Measurements from ENCODE around the gene TNS1. TPM values are rescaled to one million over a fixed set of nuclear protein-coding genes. Genes with fewer than 3 reads are reported as not detected.

The TNS1 gene
- polyA plus RNA-seq, 3 donors, result 0.26 to 1.6 (median 1.5) TPM

- H3K36me3 Mint-ChIP-seq, result peaks cover 8 to 28% of the 10 kb centered on the region in 2 donors
- no peaks in the 10 kb centered on the region for H3K9me3 ChIP-seq (replicated peaks in 1 of 2; ENCODE audit: control insufficient read depth in 1 of 2, insufficient read depth in 1 of 2, low read length in 2 of 2)
- H3K4me3 ChIP-seq (replicated peaks in 1 of 3; ENCODE audit: low read depth in 2 of 3, low read length in 3 of 3), result no peak overlapping the region
- H3K27ac ChIP-seq (ENCODE audit: low read depth in 1 of 2, low read length in 2 of 2), result no peak overlapping the region
- H3K79me2 ChIP-seq (ENCODE audit: insufficient read depth, low read length), result no peaks in the 10 kb centered on the region
- peaks cover 0 to 2% of the 10 kb centered on the region in 2 donors for H3K36me3 ChIP-seq (replicated peaks in 1 of 2; ENCODE audit: control insufficient read depth in 1 of 2, insufficient read depth in 2 of 2, low read length in 2 of 2)
- H3K4me2 ChIP-seq (replicated peaks; ENCODE audit: extremely low read depth, low read length, poor library complexity, severe bottlenecking), result no peak overlapping the region
- no peaks in the 10 kb centered on the region for H3K27me3 ChIP-seq (ENCODE audit: control insufficient read depth in 2 of 2, insufficient read depth in 2 of 2, low read length in 2 of 2)
- H3K9ac ChIP-seq (ENCODE audit: insufficient read depth, low read length, poor library complexity, severe bottlenecking), result no peak overlapping the region
- intact Hi-C loops (cut with micrococcal nuclease), result no loop called here
- no peak overlapping the region for H2AFZ ChIP-seq (ENCODE audit: insufficient read depth, low read depth, low read length, poor library complexity, severe bottlenecking)
- no peak overlapping the region for H3K27ac Mint-ChIP-seq
- no peaks in the 10 kb centered on the region for H3K4me1 ChIP-seq (ENCODE audit: control insufficient read depth in 1 of 2, insufficient read depth in 2 of 2, low read length in 2 of 2)
- WGBS (ENCODE audit: insufficient coverage), result 83% methylated on average over 1 of the region's 5 CpGs
- TF ChIP-seq, protein P1, sequence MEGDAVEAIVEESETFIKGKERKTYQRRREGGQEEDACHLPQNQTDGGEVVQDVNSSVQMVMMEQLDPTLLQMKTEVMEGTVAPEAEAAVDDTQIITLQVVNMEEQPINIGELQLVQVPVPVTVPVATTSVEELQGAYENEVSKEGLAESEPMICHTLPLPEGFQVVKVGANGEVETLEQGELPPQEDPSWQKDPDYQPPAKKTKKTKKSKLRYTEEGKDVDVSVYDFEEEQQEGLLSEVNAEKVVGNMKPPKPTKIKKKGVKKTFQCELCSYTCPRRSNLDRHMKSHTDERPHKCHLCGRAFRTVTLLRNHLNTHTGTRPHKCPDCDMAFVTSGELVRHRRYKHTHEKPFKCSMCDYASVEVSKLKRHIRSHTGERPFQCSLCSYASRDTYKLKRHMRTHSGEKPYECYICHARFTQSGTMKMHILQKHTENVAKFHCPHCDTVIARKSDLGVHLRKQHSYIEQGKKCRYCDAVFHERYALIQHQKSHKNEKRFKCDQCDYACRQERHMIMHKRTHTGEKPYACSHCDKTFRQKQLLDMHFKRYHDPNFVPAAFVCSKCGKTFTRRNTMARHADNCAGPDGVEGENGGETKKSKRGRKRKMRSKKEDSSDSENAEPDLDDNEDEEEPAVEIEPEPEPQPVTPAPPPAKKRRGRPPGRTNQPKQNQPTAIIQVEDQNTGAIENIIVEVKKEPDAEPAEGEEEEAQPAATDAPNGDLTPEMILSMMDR (IDR thresholded peaks at IDR 0.05), result no peak
- DNase-seq, result no peak
- H3K27me3 Mint-ChIP-seq (ENCODE audit: low read depth in 3 of 3), result peaks cover 2 to 7% (median 3%) of the 10 kb centered on the region in 3 donors
- H3K4me1 Mint-ChIP-seq, result peaks cover 5% of the 10 kb centered on the region
- peaks cover 0 to 2% (median 0%) of the 10 kb centered on the region in 7 donors for H3K9me3 Mint-ChIP-seq
- no peaks in the 10 kb centered on the region for H4K20me1 ChIP-seq (ENCODE audit: insufficient read depth, low read length)
- H3K4me3 Mint-ChIP-seq, result no peak overlapping the region
Measured at GRCh38 chr2:217863883-217864282, 138.9 kb downstream of the TNS1 start.

DNA sequence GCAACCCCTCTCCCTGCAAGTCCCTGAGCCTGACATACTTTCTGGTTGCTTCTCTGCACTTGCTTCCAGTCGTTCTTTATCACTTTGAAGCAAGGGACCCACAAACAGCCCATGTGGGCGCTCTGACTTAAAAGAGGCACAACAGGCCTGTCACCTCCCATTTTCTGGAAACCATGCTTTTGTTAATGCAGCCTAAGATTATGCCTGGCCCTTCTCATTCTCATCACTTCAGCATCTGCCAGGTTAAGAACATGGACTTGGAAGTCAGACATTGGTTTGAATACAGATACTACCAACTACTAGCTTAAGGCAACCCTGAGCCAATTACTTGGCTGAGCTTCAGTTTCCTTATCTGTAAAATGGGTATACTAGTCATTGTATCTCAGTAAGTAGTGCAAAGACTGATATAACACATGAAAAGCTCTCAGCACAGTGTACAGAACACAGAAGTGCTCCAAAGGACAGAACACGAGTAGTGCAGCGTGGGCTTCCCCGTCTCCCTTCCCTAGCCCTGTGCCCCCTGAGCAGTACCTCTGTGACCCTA lies 141.4 kb downstream of the TNS1 start:
- Mint-ChIP-seq H3K27me3 (ENCODE audit: low read depth in 3 of 3) (peaks cover 3 to 7% (median 7%) of the 10 kb centered on the region in 3 donors), H3K9me3 (no peaks in the 10 kb centered on the region), H3K36me3 (peaks cover 5 to 14% of the 10 kb centered on the region in 2 donors), H3K27ac (no peak overlapping the region), H3K4me1 (peaks cover 5% of the 10 kb centered on the region), H3K4me3 (no peak overlapping the region)
- no peak overlapping the region for H2AFZ ChIP-seq (ENCODE audit: insufficient read depth, low read depth, low read length, poor library complexity, severe bottlenecking)
- H3K9me3 ChIP-seq (replicated peaks in 1 of 2; ENCODE audit: control insufficient read depth in 1 of 2, insufficient read depth in 1 of 2, low read length in 2 of 2), result no peaks in the 10 kb centered on the region
- intact Hi-C loops (cut with micrococcal nuclease), result no loop called here
- H4K20me1 ChIP-seq (ENCODE audit: insufficient read depth, low read length), result no peaks in the 10 kb centered on the region
- no peak overlapping the region for H3K4me2 ChIP-seq (replicated peaks; ENCODE audit: extremely low read depth, low read length, poor library complexity, severe bottlenecking)
- no peaks in the 10 kb centered on the region for H3K36me3 ChIP-seq (replicated peaks in 1 of 2; ENCODE audit: control insufficient read depth in 1 of 2, insufficient read depth in 2 of 2, low read length in 2 of 2)
- no peak for DNase-seq
- H3K4me1 ChIP-seq (ENCODE audit: control insufficient read depth in 1 of 2, insufficient read depth in 2 of 2, low read length in 2 of 2), result no peaks in the 10 kb centered on the region
- no peaks in the 10 kb centered on the region for H3K27me3 ChIP-seq (ENCODE audit: control insufficient read depth in 2 of 2, insufficient read depth in 2 of 2, low read length in 2 of 2)
- TF ChIP-seq, protein P1 (IDR thresholded peaks at IDR 0.05), result no peak
- WGBS (ENCODE audit: insufficient coverage), result 98% methylated on average over 5 of the region's 5 CpGs
- no peaks in the 10 kb centered on the region for H3K79me2 ChIP-seq (ENCODE audit: insufficient read depth, low read length)
- no peak overlapping the region for H3K9ac ChIP-seq (ENCODE audit: insufficient read depth, low read length, poor library complexity, severe bottlenecking)
- no peak overlapping the region for H3K27ac ChIP-seq (ENCODE audit: low read depth in 1 of 2, low read length in 2 of 2)
- H3K4me3 ChIP-seq (replicated peaks in 1 of 3; ENCODE audit: low read depth in 2 of 3, low read length in 3 of 3), result no peak overlapping the region

Measured in CD14-positive monocyte (primary cell).